Suprapubic skin (tissue), 4 donors: Measurements from ENCODE around the gene L3MBTL4.

Experiments
- CTCF ChIP-seq, 2 donors: fragments of 200-600 bp in 1 of 2; fragments of 450-650 bp in 1 of 2; sonication (generic) in 1 of 2; IDR thresholded peaks; one replicate each; pipeline ENCODE4 v1.5.1; 2016 to 2019; ENCODE audit warnings: antibody characterized with exemption in 2 of 2, mild to moderate bottlenecking in 1 of 2, moderate library complexity in 1 of 2
- EP300 ChIP-seq: sonication (generic); formaldehyde crosslinking; IDR thresholded peaks from one replicate; pipeline ENCODE4 v1.6.1; 2017; ENCODE audit warnings: antibody characterized with exemption
- POLR2A ChIP-seq, 2 donors: fragments of 450-650 bp; IDR thresholded peaks; one replicate each; pipeline ENCODE4 v1.6.1; 2017; ENCODE audit warnings: antibody characterized with exemption in 2 of 2, mild to moderate bottlenecking in 2 of 2, moderate library complexity in 2 of 2
- POLR2AphosphoS5 ChIP-seq, 3 donors: sonication (generic); formaldehyde crosslinking; IDR thresholded peaks; one replicate each; pipeline ENCODE4 v1.6.1; 2017; ENCODE audit warnings: antibody characterized with exemption in 3 of 3

- TF ChIP-seq POLR2A (IDR thresholded peaks at IDR 0.05) (no peak), CTCF (IDR thresholded peaks at IDR 0.05) (no peak), EP300 (no peak), POLR2AphosphoS5 (IDR thresholded peaks at IDR 0.05) (peak in 1 of 3 donors; percentile 12)
These were observed 210.9 kb downstream of the L3MBTL4 start for GRCh38 chr18:6203791-6204190.
